Stomach (tissue), 9 donors: ENCODE data around the gene LIMK1. TPM values are rescaled to one million over a fixed set of nuclear protein-coding genes. Genes with fewer than 3 reads are reported as not detected.

Source experiments
- DNase-seq, 2 donors: peaks; one replicate each; pipeline versions ENCODE4 v3.0.0 to v3.0.0-alpha.2; 2013 to 2019
- H3K27ac ChIP-seq, 5 donors: fragments of 200-600 bp in 4 of 5; sonication (generic) in 4 of 5; one replicate each; pipeline ENCODE4 v1.5.1; 2013 to 2019; ENCODE audit warnings: mild to moderate bottlenecking in 1 of 5, moderate library complexity in 1 of 5
- H3K27me3 ChIP-seq, 3 donors: fragments of 200-600 bp; sonication (generic); one replicate each; pipeline ENCODE4 v1.5.1; 2017 to 2019; ENCODE audit warnings: mixed run types in 1 of 3
- H3K36me3 ChIP-seq, 4 donors: fragments of 200-600 bp; sonication (generic); 1 replicate in 3 of 4; 2 replicates in 1 of 4; pipeline ENCODE4 v1.5.1; 2016 to 2019
- H3K4me1 ChIP-seq, 4 donors: fragments of 200-600 bp; sonication (generic); one replicate each; pipeline ENCODE4 v1.5.1; 2016 to 2019
- H3K4me3 ChIP-seq, 4 donors: fragments of 200-600 bp; sonication (generic) in 3 of 4; one replicate each; pipeline ENCODE4 v1.5.1; 2016 to 2019; ENCODE audit warnings: mild to moderate bottlenecking in 1 of 4
- H3K9me3 ChIP-seq, 4 donors: fragments of 200-600 bp; sonication (generic); one replicate each; pipeline ENCODE4 v1.5.1; 2016 to 2019
- CTCF ChIP-seq, 7 experiments: fragments of 450-650 bp in 4 of 7; fragments of 200-600 bp in 3 of 7; sonication (generic) in 3 of 7; IDR thresholded peaks; one replicate each; pipeline ENCODE4 v1.5.1; 2016 to 2019; ENCODE audit warnings: antibody characterized with exemption in 7 of 7, control low read depth in 2 of 7, mild to moderate bottlenecking in 1 of 7
- EP300 ChIP-seq: sonication (generic); formaldehyde crosslinking; IDR thresholded peaks from one replicate; pipeline ENCODE4 v1.6.1; 2017; ENCODE audit warnings: antibody characterized with exemption
- POLR2A ChIP-seq, 4 donors: fragments of 450-650 bp; IDR thresholded peaks; one replicate each; pipeline ENCODE4 v1.6.1; 2016; ENCODE audit warnings: antibody characterized with exemption in 4 of 4, control low read depth in 2 of 4, mild to moderate bottlenecking in 1 of 4, moderate library complexity in 1 of 4
- POLR2AphosphoS5 ChIP-seq, 3 donors: sonication (generic); formaldehyde crosslinking; IDR thresholded peaks; one replicate each; pipeline ENCODE4 v1.6.1; 2016; ENCODE audit warnings: antibody characterized with exemption in 3 of 3
- WGBS, 5 donors: extraction: QIAGEN DNeasy Blood & Tissue Kit in 3 of 5; methylation state at CpG; one replicate each; pipeline versions ENCODE4 v1.1.5 to v1.1.7; 2013 to 2018; 5-methylcytosine and 5-hydroxymethylcytosine counted together
- intact Hi-C: fragments of 100-400 bp; cut with DNase I; formaldehyde crosslinking; loops from one replicate; pipeline ENCODE4 v1.15.1; 2023; ENCODE audit warnings: low total_unique reads
- polyA plus RNA-seq, 3 donors: library from polyadenylated mRNA; stranded (reverse); fragments of 200-250 nt; gene quantifications; one replicate each; pipeline ENCODE4 v1.2.3, GENCODE V29; 2013
- total RNA-seq, 5 donors: library from RNA; depleted of rRNA; stranded (reverse); fragments of >200 nt; gene quantifications; one replicate each; pipeline versions ENCODE4 v1.1.0 to v1.2.3, GENCODE V29; 2014 to 2016
- donor health status: healthy with polysubstance abuse.
- donor health status: Bipolar disorder and iron deficiency.
- donor health status: healthy.

Gene LIMK1
- total and polyA plus RNA-seq, 8 donors: 2.9 to 26.6 (median 8.7) TPM

- intact Hi-C loops: no loop called here
- DNase-seq: no peak
- TF ChIP-seq CTCF (IDR thresholded peaks at IDR 0.05): no peak
- no peak for TF ChIP-seq POLR2AphosphoS5 (IDR thresholded peaks at IDR 0.05)
- TF ChIP-seq EP300: no peak
- TF ChIP-seq POLR2A (IDR thresholded peaks at IDR 0.05): no peak
These were observed 14.5 kb upstream of the LIMK1 start for GRCh38 chr7:74069086-74069541.

DNA sequence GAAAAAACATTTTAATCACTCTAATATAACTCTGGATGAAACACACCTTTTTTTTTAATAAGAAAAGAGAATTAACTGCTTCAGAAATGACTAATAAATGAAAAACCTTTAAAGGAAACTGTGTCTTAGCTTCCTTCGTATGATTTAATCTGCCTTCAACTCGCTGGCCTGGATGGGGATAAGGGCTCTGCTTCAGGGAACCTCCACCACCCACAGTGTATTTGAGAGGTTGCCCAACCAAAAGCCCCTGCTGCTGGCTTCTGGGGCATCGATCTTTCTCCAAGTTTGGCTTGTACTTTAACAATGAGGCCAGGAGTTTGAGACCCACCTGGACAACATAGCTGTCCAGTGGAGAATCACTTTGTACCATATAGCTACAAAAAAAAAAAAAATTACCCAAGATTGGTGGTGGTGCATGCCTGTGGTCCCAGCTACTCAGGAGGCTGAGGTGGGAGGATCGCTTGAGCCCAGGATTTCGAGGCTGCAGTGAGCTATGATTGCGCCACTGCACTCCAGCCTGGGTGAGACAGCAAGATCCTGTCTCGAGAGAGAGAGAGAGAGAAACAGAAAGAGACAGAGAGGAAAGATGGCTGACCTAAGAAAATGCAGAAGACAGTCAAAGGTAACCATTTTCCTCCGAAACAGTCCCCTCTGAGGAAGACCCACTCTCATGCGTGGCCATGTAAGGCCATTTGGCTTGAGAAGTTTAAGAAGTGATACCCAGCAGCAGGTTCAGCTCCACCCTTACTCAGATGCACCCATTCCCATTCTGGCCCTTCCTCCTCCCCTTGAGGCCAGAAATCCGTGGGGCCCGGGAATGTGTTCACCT lies 13.6 kb upstream of the LIMK1 start:
- TF ChIP-seq EP300 (no peak), CTCF (IDR thresholded peaks at IDR 0.05) (no peak), POLR2AphosphoS5 (IDR thresholded peaks at IDR 0.05) (no peak), POLR2A (IDR thresholded peaks at IDR 0.05) (no peak)
- Histone ChIP-seq H3K4me1 (peaks cover 0 to 9% (median 2%) of the 10 kb centered on the region in 4 donors), H3K9me3 (no peaks in the 10 kb centered on the region), H3K4me3 (no peak overlapping the region), H3K27me3 (no peaks in the 10 kb centered on the region), H3K27ac (no peak overlapping the region), H3K36me3 (peaks cover 0 to 33% (median 19%) of the 10 kb centered on the region in 4 donors)
- WGBS, 5 donors: 70 to 78% (median 76%) methylated on average over 11 of the region's 11 CpGs
- intact Hi-C loops: loop anchor here (10.0 kb wide), 1 partner anchor 135 kb away; no protein-coding TSS in a partner anchor
- no peak for DNase-seq

More at GRCh38 chr7:74069086-74069541, 14.5 kb upstream of the LIMK1 start:
- Histone ChIP-seq H3K4me3 (no peak overlapping the region), H3K27me3 (no peaks in the 10 kb centered on the region), H3K4me1 (peaks cover 0 to 9% (median 2%) of the 10 kb centered on the region in 4 donors), H3K27ac (no peak overlapping the region), H3K9me3 (no peaks in the 10 kb centered on the region), H3K36me3 (peaks cover 5 to 40% (median 23%) of the 10 kb centered on the region in 4 donors)
- 83 to 92% (median 88%) methylated on average over 14 to 16 of the region's 16 CpGs for WGBS, 5 donors

DNA sequence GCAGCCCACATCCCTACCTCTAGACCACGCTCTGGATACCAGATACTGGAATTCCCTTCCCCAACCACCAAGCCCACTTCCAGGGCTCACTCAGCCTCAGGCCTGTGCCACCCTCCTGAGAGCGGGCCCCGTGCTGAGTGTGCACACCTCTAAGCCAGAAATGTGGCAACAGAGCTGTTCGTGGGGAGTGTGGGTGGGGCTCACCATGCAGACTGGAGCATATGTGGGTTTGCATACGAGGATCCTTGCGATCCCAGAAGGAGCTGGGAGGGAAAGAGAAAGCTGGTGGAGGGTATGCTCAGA lies 13.0 kb upstream of the LIMK1 start:
- DNase-seq: no peak
- H3K4me1 ChIP-seq: peaks cover 0 to 9% (median 2%) of the 10 kb centered on the region in 4 donors
- H3K27me3 ChIP-seq: no peaks in the 10 kb centered on the region
- TF ChIP-seq POLR2A (IDR thresholded peaks at IDR 0.05): no peak
- TF ChIP-seq CTCF (IDR thresholded peaks at IDR 0.05): no peak
- no peak for TF ChIP-seq POLR2AphosphoS5 (IDR thresholded peaks at IDR 0.05)
- no peak for TF ChIP-seq EP300
- 53 to 73% (median 62%) methylated on average over 6 of the region's 6 CpGs for WGBS, 5 donors
- peaks cover 0 to 28% (median 15%) of the 10 kb centered on the region in 4 donors for H3K36me3 ChIP-seq
- H3K9me3 ChIP-seq: no peaks in the 10 kb centered on the region
- H3K27ac ChIP-seq: no peak overlapping the region
- no peak overlapping the region for H3K4me3 ChIP-seq
- intact Hi-C loops: loop anchor here (10.0 kb wide), 1 partner anchor 134 kb away; no protein-coding TSS in a partner anchor

- intact Hi-C loops: loop anchor here (10.0 kb wide), 1 partner anchor 134 kb away; no protein-coding TSS in a partner anchor
- Histone ChIP-seq H3K9me3 (no peaks in the 10 kb centered on the region), H3K27me3 (no peaks in the 10 kb centered on the region), H3K27ac (no peak overlapping the region), H3K4me3 (no peak overlapping the region), H3K36me3 (peaks cover 0 to 22% (median 11%) of the 10 kb centered on the region in 4 donors), H3K4me1 (peaks cover 0 to 4% (median 2%) of the 10 kb centered on the region in 4 donors)
- 85 to 95% (median 90%) methylated on average over 3 of the region's 3 CpGs for WGBS, 5 donors
- TF ChIP-seq POLR2A (IDR thresholded peaks at IDR 0.05): no peak
- TF ChIP-seq EP300: no peak
- no peak for TF ChIP-seq POLR2AphosphoS5 (IDR thresholded peaks at IDR 0.05)
- no peak for TF ChIP-seq CTCF (IDR thresholded peaks at IDR 0.05)
- DNase-seq: no peak
These were observed 12.5 kb upstream of the LIMK1 start for GRCh38 chr7:74071121-74071520.
